GM23338 (cell line): ENCODE results near the gene LSM12. TPM values are rescaled to one million over a fixed set of nuclear protein-coding genes. Genes with fewer than 3 reads are reported as not detected.

Experiments used
- ATAC-seq: fragments of 200-7000 bp; cut with Tn5 transposase; 3 replicates; pipeline ENCODE4 v1.9.1; 2020
- DNase-seq: peaks from one replicate; pipeline ENCODE4 v3.0.0-alpha.2; 2015; ENCODE audit warnings: low spot score
- H2AFZ ChIP-seq: fragments of 200-600 bp; sonication (generic); 2 replicates; pipeline ENCODE4 v1.8.0; 2016; ENCODE audit warnings: antibody characterized with exemption, mild to moderate bottlenecking, moderate library complexity
- H3F3A ChIP-seq: fragments of 200-600 bp; sonication (generic); replicated peaks from 2 replicates; pipeline ENCODE4 v1.8.0; 2017; ENCODE audit warnings: antibody characterized with exemption, mixed run types, low read depth
- H3K27ac ChIP-seq: fragments of 200-600 bp; sonication (generic); 2 replicates; pipeline ENCODE4 v1.6.1; 2016; ENCODE audit warnings: low read depth
- H3K27me3 ChIP-seq: fragments of 200-600 bp; sonication (generic); 2 replicates; pipeline ENCODE4 v1.8.0; 2016; ENCODE audit warnings: mild to moderate bottlenecking, mixed run types, moderate library complexity; ENCODE audit not compliant: insufficient read depth
- H3K36me3 ChIP-seq: fragments of 200-600 bp; sonication (generic); 2 replicates; pipeline ENCODE4 v1.8.0; 2016; ENCODE audit warnings: mild to moderate bottlenecking; ENCODE audit not compliant: insufficient read depth
- H3K4me1 ChIP-seq: fragments of 200-600 bp; sonication (generic); 2 replicates; pipeline ENCODE4 v1.8.0; 2016; ENCODE audit warnings: mild to moderate bottlenecking, moderate library complexity; ENCODE audit not compliant: insufficient read depth
- H3K4me2 ChIP-seq: fragments of 200-600 bp; sonication (generic); 2 replicates; pipeline ENCODE4 v1.7.1; 2017; ENCODE audit warnings: mixed run types
- H3K4me3 ChIP-seq: fragments of 200-600 bp; sonication (generic); 2 replicates; pipeline ENCODE4 v1.6.1; 2016; ENCODE audit warnings: mixed run types
- H3K79me2 ChIP-seq: fragments of 200-600 bp; sonication (generic); replicated peaks from 2 replicates; pipeline ENCODE4 v1.8.0; 2017; ENCODE audit warnings: mild to moderate bottlenecking; ENCODE audit not compliant: insufficient read depth
- H3K9me2 ChIP-seq: fragments of 200-600 bp; sonication (generic); 2 replicates; pipeline ENCODE4 v1.8.0; 2017; ENCODE audit not compliant: insufficient read depth
- H4K20me1 ChIP-seq: fragments of 200-600 bp; sonication (generic); replicated peaks from 2 replicates; pipeline ENCODE4 v1.8.0; 2017; ENCODE audit warnings: mild to moderate bottlenecking; ENCODE audit not compliant: insufficient read depth
- H3K27ac Mint-ChIP-seq: 2 replicates; pipeline ENCODE4 v1.8.0; 2020; ENCODE audit warnings: inconsistent platforms, mild to moderate bottlenecking, moderate library complexity, mixed read lengths
- H3K27me3 Mint-ChIP-seq: 3 replicates; pipeline ENCODE4 v1.8.0; 2022; ENCODE audit warnings: low read depth, mild to moderate bottlenecking, moderate library complexity, mixed read lengths, inconsistent platforms; ENCODE audit not compliant: insufficient read depth, poor library complexity
- H3K36me3 Mint-ChIP-seq: 3 replicates; pipeline ENCODE4 v1.8.0; 2021; ENCODE audit warnings: low read depth, mild to moderate bottlenecking, inconsistent platforms, moderate library complexity, mixed read lengths
- H3K4me1 Mint-ChIP-seq: 3 replicates; pipeline ENCODE4 v1.8.0; 2020; ENCODE audit warnings: mild to moderate bottlenecking, inconsistent platforms, mixed read lengths
- H3K4me3 Mint-ChIP-seq: 3 replicates; pipeline ENCODE4 v1.8.0; 2021; ENCODE audit warnings: moderate library complexity, mild to moderate bottlenecking, inconsistent platforms, mixed read lengths
- H3K9me3 Mint-ChIP-seq: 3 replicates; pipeline ENCODE4 v1.8.0; 2020; ENCODE audit warnings: moderate library complexity, mild to moderate bottlenecking, inconsistent platforms, mixed read lengths
- CREB1 ChIP-seq: fragments of 250-450 bp; sonication (Bioruptor Pico); IDR thresholded peaks from 2 replicates; pipeline ENCODE4 v1.5.0; 2020; ENCODE audit warnings: low read depth, mild to moderate bottlenecking, moderate library complexity
- EZH2 ChIP-seq: fragments of 200-600 bp; sonication (generic); IDR thresholded peaks from one replicate; pipeline ENCODE4 v1.8.0; 2017; ENCODE audit warnings: antibody characterized with exemption, mild to moderate bottlenecking, low read depth; ENCODE audit not compliant: unreplicated experiment
- NANOG ChIP-seq: IDR thresholded peaks from 2 replicates; pipeline ENCODE4 v1.6.1; 2016; ENCODE audit warnings: antibody characterized with exemption, borderline replicate concordance
- POLR2AphosphoS5 ChIP-seq: IDR thresholded peaks from 2 replicates; pipeline ENCODE4 v1.6.1; 2016; ENCODE audit warnings: antibody characterized with exemption, low read depth
- STAT1 ChIP-seq: IDR thresholded peaks from one replicate; pipeline ENCODE4 v1.6.1; 2016; ENCODE audit warnings: antibody characterized with exemption; ENCODE audit not compliant: unreplicated experiment
- ZNF114 ChIP-seq: fragments of 250-450 bp; sonication (Bioruptor Pico); IDR thresholded peaks from 2 replicates; pipeline ENCODE4 v1.5.0; 2020; ENCODE audit warnings: mild to moderate bottlenecking, moderate library complexity
- polyA plus RNA-seq: library from polyadenylated mRNA; unstranded; fragments of >200 nt; fragmentation: Nextera tagmentation; extraction: Ambion mirVana; gene quantifications from 2 replicates; pipeline ENCODE4 v1.2.1, GENCODE V29; 2016
- total RNA-seq: library from RNA; depleted of rRNA; stranded (reverse); fragments of >200 nt; shearing (Covaris generic); gene quantifications from 2 replicates; pipeline ENCODE4 v1.2.3, GENCODE V29; 2014
- TF ChIP-seq, protein P1 (sequence below): IDR thresholded peaks from one replicate; pipeline ENCODE4 v1.6.1; 2018; ENCODE audit warnings: antibody characterized with exemption; ENCODE audit not compliant: unreplicated experiment
- TF ChIP-seq, protein P2 (sequence below): fragments of 250-450 bp; sonication (Bioruptor Pico); IDR thresholded peaks from 2 replicates; pipeline ENCODE4 v1.5.0; 2020; ENCODE audit warnings: mild to moderate bottlenecking, moderate library complexity
- TF ChIP-seq, protein P3 (sequence below), 2 experiments: fragments of 200-600 bp in 1 of 2; sonication (generic) in 1 of 2; conservative IDR thresholded peaks; 2 replicates each; pipeline versions ENCODE4 v1.5.1 to v1.6.1; 2016 to 2017; ENCODE audit warnings: antibody characterized with exemption in 2 of 2, low read depth in 2 of 2, mild to moderate bottlenecking in 2 of 2, moderate library complexity in 1 of 2

Gene LSM12
- total and polyA plus RNA-seq, 2 experiments from 2014 or later: 72.7 to 241 TPM

DNA sequence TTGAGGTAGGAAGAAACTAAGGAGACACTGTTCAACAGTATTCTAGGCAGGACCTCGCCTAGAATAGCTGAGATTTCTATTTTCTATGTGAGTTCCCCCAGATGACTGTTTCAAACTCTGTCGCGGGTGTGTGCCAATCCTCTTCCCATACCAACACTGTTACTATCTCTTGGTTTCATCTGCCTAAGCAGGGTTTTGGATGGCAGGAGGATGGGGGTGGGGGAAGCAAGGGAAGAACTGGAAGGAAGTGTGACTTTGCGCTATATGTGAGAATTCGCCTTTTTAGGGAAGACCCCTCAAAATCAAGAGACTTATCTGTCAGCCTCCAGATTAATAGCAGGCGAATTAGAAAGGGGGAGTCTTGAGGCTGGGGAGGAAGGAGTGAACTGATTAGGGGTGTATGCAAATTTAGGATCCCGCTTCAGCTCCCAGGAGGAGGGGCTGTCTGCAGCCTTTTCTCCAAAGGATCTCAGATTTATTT, 3.5 kb upstream of the LSM12 start:
- H3K4me3 ChIP-seq: peak overlapping the region; percentile 99
- H2AFZ ChIP-seq: no peak overlapping the region; the same call in 1 of the 2 replicates
- H4K20me1 ChIP-seq: peaks cover under 1% of the 10 kb centered on the region; the same call in 1 of the 2 replicates
- peak overlapping the region; percentile 82 for H3K4me2 ChIP-seq
- DNase-seq: peak; percentile 60
- no peaks in the 10 kb centered on the region; the same call in 1 of the 2 replicates for H3K9me2 ChIP-seq
- Mint-ChIP-seq H3K36me3 (peaks cover 28% of the 10 kb centered on the region), H3K27ac (peak overlapping the region; percentile 96), H3K4me3 (peak overlapping the region; percentile 95), H3K4me1 (peaks cover 28% of the 10 kb centered on the region), H3K9me3 (no peaks in the 10 kb centered on the region; the same call in 2 of the 3 replicates), H3K27me3 (peaks cover 2% of the 10 kb centered on the region)
- H3K79me2 ChIP-seq: peaks cover 36% of the 10 kb centered on the region
- H3F3A ChIP-seq: peaks cover 21% of the 10 kb centered on the region
- TF ChIP-seq NANOG (no peak), POLR2AphosphoS5 (peak; percentile 52; the same call in 1 of the 2 replicates)
- no peaks in the 10 kb centered on the region for H3K27me3 ChIP-seq
- H3K27ac ChIP-seq: peak overlapping the region; percentile 94
- H3K36me3 ChIP-seq: peaks cover 9% of the 10 kb centered on the region; the same call in 1 of the 2 replicates
- peak; percentile 10 for ATAC-seq
- H3K4me1 ChIP-seq: peaks cover 24% of the 10 kb centered on the region; the same call in 1 of the 2 replicates

DNA sequence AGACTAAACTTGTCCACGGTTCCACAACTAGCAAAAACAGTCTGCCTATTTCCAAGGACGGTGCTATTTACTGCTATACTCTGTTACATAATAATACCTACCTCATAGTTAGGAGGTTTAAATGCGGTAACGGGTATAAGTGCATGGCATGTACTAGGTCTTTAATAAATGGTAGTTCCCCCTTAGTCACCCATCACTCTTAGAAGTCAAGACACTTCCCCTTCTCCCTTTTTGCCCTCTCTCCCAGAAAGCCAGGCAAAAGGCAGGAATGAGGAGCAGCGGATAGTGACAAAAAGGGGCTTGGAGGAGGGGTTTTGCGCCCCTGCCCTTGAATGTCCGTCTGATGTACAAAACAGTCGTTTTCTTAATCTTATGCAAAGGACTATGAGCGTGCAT, 1.1 kb upstream of the LSM12 start:
- DNase-seq (no peak), ATAC-seq (no peak)
- Histone ChIP-seq H3F3A (peaks cover 27% of the 10 kb centered on the region), H3K4me1 (peaks cover 33% of the 10 kb centered on the region), H3K79me2 (peaks cover 54% of the 10 kb centered on the region), H3K9me2 (no peaks in the 10 kb centered on the region; the same call in 1 of the 2 replicates), H4K20me1 (peaks cover 18% of the 10 kb centered on the region), H3K36me3 (peaks cover 16% of the 10 kb centered on the region; the same call in 1 of the 2 replicates), H3K4me3 (no peak overlapping the region), H3K4me2 (no peak overlapping the region), H3K27me3 (no peaks in the 10 kb centered on the region), H3K27ac (peak overlapping the region; percentile 98; the same call in 1 of the 2 replicates), H2AFZ (peak overlapping the region; percentile 84; the same call in 1 of the 2 replicates)
- no peaks in the 10 kb centered on the region; the same call in 2 of the 3 replicates for H3K9me3 Mint-ChIP-seq
- no peak overlapping the region for H3K27ac Mint-ChIP-seq
- H3K4me1 Mint-ChIP-seq: peaks cover 30% of the 10 kb centered on the region
- H3K4me3 Mint-ChIP-seq: peak overlapping the region; percentile 98; the same call in 2 of the 3 replicates
- peaks cover 28% of the 10 kb centered on the region for H3K36me3 Mint-ChIP-seq
- H3K27me3 Mint-ChIP-seq: peaks cover 2% of the 10 kb centered on the region
- TF ChIP-seq ZNF114 (CRISPR knock-in tag) (no peak), EZH2 (no peak), CREB1 (no peak), STAT1 (no peak), POLR2AphosphoS5 (no peak)
- TF ChIP-seq, protein P1, sequence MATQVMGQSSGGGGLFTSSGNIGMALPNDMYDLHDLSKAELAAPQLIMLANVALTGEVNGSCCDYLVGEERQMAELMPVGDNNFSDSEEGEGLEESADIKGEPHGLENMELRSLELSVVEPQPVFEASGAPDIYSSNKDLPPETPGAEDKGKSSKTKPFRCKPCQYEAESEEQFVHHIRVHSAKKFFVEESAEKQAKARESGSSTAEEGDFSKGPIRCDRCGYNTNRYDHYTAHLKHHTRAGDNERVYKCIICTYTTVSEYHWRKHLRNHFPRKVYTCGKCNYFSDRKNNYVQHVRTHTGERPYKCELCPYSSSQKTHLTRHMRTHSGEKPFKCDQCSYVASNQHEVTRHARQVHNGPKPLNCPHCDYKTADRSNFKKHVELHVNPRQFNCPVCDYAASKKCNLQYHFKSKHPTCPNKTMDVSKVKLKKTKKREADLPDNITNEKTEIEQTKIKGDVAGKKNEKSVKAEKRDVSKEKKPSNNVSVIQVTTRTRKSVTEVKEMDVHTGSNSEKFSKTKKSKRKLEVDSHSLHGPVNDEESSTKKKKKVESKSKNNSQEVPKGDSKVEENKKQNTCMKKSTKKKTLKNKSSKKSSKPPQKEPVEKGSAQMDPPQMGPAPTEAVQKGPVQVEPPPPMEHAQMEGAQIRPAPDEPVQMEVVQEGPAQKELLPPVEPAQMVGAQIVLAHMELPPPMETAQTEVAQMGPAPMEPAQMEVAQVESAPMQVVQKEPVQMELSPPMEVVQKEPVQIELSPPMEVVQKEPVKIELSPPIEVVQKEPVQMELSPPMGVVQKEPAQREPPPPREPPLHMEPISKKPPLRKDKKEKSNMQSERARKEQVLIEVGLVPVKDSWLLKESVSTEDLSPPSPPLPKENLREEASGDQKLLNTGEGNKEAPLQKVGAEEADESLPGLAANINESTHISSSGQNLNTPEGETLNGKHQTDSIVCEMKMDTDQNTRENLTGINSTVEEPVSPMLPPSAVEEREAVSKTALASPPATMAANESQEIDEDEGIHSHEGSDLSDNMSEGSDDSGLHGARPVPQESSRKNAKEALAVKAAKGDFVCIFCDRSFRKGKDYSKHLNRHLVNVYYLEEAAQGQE: no peak
- TF ChIP-seq, protein P2, sequence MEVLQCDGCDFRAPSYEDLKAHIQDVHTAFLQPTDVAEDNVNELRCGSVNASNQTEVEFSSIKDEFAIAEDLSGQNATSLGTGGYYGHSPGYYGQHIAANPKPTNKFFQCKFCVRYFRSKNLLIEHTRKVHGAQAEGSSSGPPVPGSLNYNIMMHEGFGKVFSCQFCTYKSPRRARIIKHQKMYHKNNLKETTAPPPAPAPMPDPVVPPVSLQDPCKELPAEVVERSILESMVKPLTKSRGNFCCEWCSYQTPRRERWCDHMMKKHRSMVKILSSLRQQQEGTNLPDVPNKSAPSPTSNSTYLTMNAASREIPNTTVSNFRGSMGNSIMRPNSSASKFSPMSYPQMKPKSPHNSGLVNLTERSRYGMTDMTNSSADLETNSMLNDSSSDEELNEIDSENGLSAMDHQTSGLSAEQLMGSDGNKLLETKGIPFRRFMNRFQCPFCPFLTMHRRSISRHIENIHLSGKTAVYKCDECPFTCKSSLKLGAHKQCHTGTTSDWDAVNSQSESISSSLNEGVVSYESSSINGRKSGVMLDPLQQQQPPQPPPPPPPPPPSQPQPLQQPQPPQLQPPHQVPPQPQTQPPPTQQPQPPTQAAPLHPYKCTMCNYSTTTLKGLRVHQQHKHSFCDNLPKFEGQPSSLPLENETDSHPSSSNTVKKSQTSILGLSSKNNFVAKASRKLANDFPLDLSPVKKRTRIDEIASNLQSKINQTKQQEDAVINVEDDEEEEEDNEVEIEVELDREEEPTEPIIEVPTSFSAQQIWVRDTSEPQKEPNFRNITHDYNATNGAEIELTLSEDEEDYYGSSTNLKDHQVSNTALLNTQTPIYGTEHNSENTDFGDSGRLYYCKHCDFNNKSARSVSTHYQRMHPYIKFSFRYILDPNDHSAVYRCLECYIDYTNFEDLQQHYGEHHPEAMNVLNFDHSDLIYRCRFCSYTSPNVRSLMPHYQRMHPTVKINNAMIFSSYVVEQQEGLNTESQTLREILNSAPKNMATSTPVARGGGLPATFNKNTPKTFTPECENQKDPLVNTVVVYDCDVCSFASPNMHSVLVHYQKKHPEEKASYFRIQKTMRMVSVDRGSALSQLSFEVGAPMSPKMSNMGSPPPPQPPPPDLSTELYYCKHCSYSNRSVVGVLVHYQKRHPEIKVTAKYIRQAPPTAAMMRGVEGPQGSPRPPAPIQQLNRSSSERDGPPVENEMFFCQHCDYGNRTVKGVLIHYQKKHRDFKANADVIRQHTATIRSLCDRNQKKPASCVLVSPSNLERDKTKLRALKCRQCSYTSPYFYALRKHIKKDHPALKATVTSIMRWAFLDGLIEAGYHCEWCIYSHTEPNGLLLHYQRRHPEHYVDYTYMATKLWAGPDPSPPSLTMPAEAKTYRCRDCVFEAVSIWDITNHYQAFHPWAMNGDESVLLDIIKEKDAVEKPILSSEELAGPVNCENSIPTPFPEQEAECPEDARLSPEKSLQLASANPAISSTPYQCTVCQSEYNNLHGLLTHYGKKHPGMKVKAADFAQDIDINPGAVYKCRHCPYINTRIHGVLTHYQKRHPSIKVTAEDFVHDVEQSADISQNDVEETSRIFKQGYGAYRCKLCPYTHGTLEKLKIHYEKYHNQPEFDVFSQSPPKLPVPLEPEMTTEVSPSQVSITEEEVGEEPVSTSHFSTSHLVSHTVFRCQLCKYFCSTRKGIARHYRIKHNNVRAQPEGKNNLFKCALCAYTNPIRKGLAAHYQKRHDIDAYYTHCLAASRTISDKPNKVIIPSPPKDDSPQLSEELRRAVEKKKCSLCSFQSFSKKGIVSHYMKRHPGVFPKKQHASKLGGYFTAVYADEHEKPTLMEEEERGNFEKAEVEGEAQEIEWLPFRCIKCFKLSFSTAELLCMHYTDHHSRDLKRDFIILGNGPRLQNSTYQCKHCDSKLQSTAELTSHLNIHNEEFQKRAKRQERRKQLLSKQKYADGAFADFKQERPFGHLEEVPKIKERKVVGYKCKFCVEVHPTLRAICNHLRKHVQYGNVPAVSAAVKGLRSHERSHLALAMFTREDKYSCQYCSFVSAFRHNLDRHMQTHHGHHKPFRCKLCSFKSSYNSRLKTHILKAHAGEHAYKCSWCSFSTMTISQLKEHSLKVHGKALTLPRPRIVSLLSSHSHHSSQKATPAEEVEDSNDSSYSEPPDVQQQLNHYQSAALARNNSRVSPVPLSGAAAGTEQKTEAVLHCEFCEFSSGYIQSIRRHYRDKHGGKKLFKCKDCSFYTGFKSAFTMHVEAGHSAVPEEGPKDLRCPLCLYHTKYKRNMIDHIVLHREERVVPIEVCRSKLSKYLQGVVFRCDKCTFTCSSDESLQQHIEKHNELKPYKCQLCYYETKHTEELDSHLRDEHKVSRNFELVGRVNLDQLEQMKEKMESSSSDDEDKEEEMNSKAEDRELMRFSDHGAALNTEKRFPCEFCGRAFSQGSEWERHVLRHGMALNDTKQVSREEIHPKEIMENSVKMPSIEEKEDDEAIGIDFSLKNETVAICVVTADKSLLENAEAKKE (CRISPR knock-in tag): no peak
- TF ChIP-seq, protein P3, sequence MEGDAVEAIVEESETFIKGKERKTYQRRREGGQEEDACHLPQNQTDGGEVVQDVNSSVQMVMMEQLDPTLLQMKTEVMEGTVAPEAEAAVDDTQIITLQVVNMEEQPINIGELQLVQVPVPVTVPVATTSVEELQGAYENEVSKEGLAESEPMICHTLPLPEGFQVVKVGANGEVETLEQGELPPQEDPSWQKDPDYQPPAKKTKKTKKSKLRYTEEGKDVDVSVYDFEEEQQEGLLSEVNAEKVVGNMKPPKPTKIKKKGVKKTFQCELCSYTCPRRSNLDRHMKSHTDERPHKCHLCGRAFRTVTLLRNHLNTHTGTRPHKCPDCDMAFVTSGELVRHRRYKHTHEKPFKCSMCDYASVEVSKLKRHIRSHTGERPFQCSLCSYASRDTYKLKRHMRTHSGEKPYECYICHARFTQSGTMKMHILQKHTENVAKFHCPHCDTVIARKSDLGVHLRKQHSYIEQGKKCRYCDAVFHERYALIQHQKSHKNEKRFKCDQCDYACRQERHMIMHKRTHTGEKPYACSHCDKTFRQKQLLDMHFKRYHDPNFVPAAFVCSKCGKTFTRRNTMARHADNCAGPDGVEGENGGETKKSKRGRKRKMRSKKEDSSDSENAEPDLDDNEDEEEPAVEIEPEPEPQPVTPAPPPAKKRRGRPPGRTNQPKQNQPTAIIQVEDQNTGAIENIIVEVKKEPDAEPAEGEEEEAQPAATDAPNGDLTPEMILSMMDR (conservative IDR thresholded peaks at IDR 0.05; ENCODE audit: low read depth in 2 of 2): no peak
